Neuronal stem cell (in vitro differentiated cells): Measurements from ENCODE around the gene NRXN3.

ENCODE experiments used
- DNase-seq: peaks from one replicate; pipeline ENCODE4 v3.0.0-alpha.2; 2013; ENCODE audit warnings: low spot score
- H2AFZ ChIP-seq: one replicate; pipeline ENCODE4 v1.6.1; 2013; ENCODE audit warnings: mild to moderate bottlenecking, low read length, inconsistent platforms
- H2AK5ac ChIP-seq: 2 replicates; pipeline ENCODE4 v1.6.1; 2013; ENCODE audit warnings: low read depth, mild to moderate bottlenecking, inconsistent platforms, low read length, moderate library complexity, mixed read lengths
- H2BK120ac ChIP-seq: 2 replicates; pipeline ENCODE4 v1.6.1; 2013; ENCODE audit warnings: low read depth, mild to moderate bottlenecking, inconsistent platforms, low read length, moderate library complexity, mixed read lengths
- H2BK12ac ChIP-seq: one replicate; pipeline ENCODE4 v1.6.1; 2013; ENCODE audit warnings: low read length, inconsistent platforms
- H2BK15ac ChIP-seq: 2 replicates; pipeline ENCODE4 v1.6.1; 2013; ENCODE audit warnings: mild to moderate bottlenecking, low read length, inconsistent platforms, mixed read lengths
- H2BK5ac ChIP-seq: one replicate; pipeline ENCODE4 v1.6.1; 2013; ENCODE audit warnings: inconsistent platforms, mild to moderate bottlenecking, low read length, moderate library complexity
- H3K14ac ChIP-seq: one replicate; pipeline ENCODE4 v1.6.1; 2013; ENCODE audit warnings: low read length, inconsistent platforms
- H3K18ac ChIP-seq: 2 replicates; pipeline ENCODE4 v1.6.1; 2013; ENCODE audit warnings: low read length, inconsistent platforms
- H3K23ac ChIP-seq: 2 replicates; pipeline ENCODE4 v1.6.1; 2013; ENCODE audit warnings: low read depth, mild to moderate bottlenecking, mixed read lengths, low read length, inconsistent platforms; ENCODE audit not compliant: poor library complexity
- H3K27ac ChIP-seq: replicated peaks from 3 replicates; pipeline ENCODE4 v1.5.1; 2013; ENCODE audit warnings: low read length, inconsistent platforms
- H3K27me3 ChIP-seq, 3 experiments: 2 replicates each; pipeline ENCODE4 v1.6.1; 2013; ENCODE audit warnings: low read length in 3 of 3, mild to moderate bottlenecking in 2 of 3, inconsistent platforms in 1 of 3, low read depth in 1 of 3, mixed read lengths in 1 of 3, moderate library complexity in 1 of 3; ENCODE audit not compliant: control insufficient read depth in 3 of 3, insufficient read depth in 3 of 3
- H3K36me3 ChIP-seq, 2 donors: replicated peaks in 1 of 2; 2 replicates each; pipeline ENCODE4 v1.6.1; 2013; ENCODE audit warnings: low read length in 2 of 2; ENCODE audit not compliant: control insufficient read depth in 2 of 2, insufficient read depth in 2 of 2
- H3K4ac ChIP-seq: 2 replicates; pipeline ENCODE4 v1.6.1; 2013; ENCODE audit warnings: inconsistent platforms, mild to moderate bottlenecking, low read length, moderate library complexity
- H3K4me1 ChIP-seq, 2 donors: 1 replicate in 1 of 2; 2 replicates in 1 of 2; pipeline ENCODE4 v1.6.1; 2013; ENCODE audit warnings: low read length in 2 of 2, low read depth in 1 of 2; ENCODE audit not compliant: control insufficient read depth in 2 of 2, insufficient read depth in 1 of 2
- H3K4me2 ChIP-seq: one replicate; pipeline ENCODE4 v1.6.1; 2013; ENCODE audit warnings: mild to moderate bottlenecking, low read length, inconsistent platforms; ENCODE audit not compliant: insufficient read depth, poor library complexity, severe bottlenecking
- H3K4me3 ChIP-seq, 2 donors: 2 replicates each; pipeline ENCODE4 v1.5.1; 2013; ENCODE audit warnings: low read length in 2 of 2, mild to moderate bottlenecking in 2 of 2, inconsistent platforms in 1 of 2, moderate library complexity in 1 of 2
- H3K79me1 ChIP-seq: one replicate; pipeline ENCODE4 v1.6.1; 2013; ENCODE audit warnings: low read depth, mild to moderate bottlenecking, inconsistent platforms, low read length, moderate library complexity
- H3K9ac ChIP-seq: one replicate; pipeline ENCODE4 v1.6.1; 2013; ENCODE audit warnings: mild to moderate bottlenecking, low read depth, low read length, inconsistent platforms; ENCODE audit not compliant: poor library complexity
- H3K9me3 ChIP-seq, 2 donors: replicated peaks in 1 of 2; 2 replicates each; pipeline versions ENCODE3 to v1.6.1; 2013; ENCODE audit warnings: low read length in 2 of 2, mild to moderate bottlenecking in 2 of 2, inconsistent platforms in 1 of 2, low read depth in 1 of 2, mixed read lengths in 1 of 2, moderate library complexity in 1 of 2; ENCODE audit not compliant: control insufficient read depth in 2 of 2, insufficient read depth in 1 of 2
- H4K8ac ChIP-seq: one replicate; pipeline ENCODE4 v1.6.1; 2013; ENCODE audit warnings: low read depth, mild to moderate bottlenecking, inconsistent platforms, low read length, moderate library complexity
- H4K91ac ChIP-seq: one replicate; pipeline ENCODE4 v1.6.1; 2013; ENCODE audit warnings: low read length, low read depth, mild to moderate bottlenecking, inconsistent platforms; ENCODE audit not compliant: poor library complexity
- WGBS, 2 donors: extraction: QIAGEN DNeasy Blood & Tissue Kit; methylation state at CpG; one replicate each; pipeline ENCODE4 v1.1.7; 2013; ENCODE audit warnings: missing lambda C conversion rate in 2 of 2, mixed read lengths in 1 of 2; ENCODE audit not compliant: insufficient read length in 2 of 2, insufficient replicate concordance in 1 of 2; ENCODE audit errors: extremely low coverage in 2 of 2; 5-methylcytosine and 5-hydroxymethylcytosine counted together

NRXN3 gene

DNA sequence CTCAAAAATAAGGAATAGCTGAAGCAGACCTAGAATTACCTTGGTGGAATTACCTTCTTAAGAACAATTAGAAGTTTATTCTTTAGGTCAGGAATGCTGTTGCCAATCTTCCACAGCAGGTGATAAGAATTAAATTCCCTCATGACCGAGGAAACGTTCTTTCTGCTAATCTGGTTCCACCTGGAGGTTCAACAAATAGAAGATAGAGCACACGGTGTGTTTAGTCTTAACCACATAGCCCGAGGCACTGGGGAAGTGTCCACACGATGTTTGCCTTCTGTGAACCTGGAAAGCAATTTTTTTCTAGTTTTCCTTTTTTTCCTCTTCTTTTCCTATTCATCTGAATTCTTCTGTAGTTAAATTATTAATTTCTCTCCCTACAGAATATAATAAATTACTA is 906.9 kb downstream of the NRXN3 start:
- H3K27me3 ChIP-seq: no peaks in the 10 kb centered on the region
- no peak overlapping the region for H2BK120ac ChIP-seq
- no peak overlapping the region for H4K91ac ChIP-seq
- peaks cover 0 to 2% of the 10 kb centered on the region in 2 donors for H3K4me1 ChIP-seq
- H3K4ac ChIP-seq: no peak overlapping the region
- H3K9me3 ChIP-seq: no peaks in the 10 kb centered on the region
- no peaks in the 10 kb centered on the region for H3K79me1 ChIP-seq
- H3K4me2 ChIP-seq: no peak overlapping the region
- DNase-seq: no peak
- H2AFZ ChIP-seq: no peak overlapping the region
- H2AK5ac ChIP-seq: no peak overlapping the region
- WGBS, 2 donors: no CpG with 5 or more reads among the region's 5 CpGs
- no peak overlapping the region for H3K27ac ChIP-seq
- no peak overlapping the region for H3K23ac ChIP-seq
- no peak overlapping the region for H2BK12ac ChIP-seq
- no peak overlapping the region for H3K18ac ChIP-seq
- no peak overlapping the region for H3K9ac ChIP-seq
- H2BK15ac ChIP-seq: no peak overlapping the region
- H3K4me3 ChIP-seq: no peak overlapping the region
- H3K14ac ChIP-seq: no peak overlapping the region
- no peak overlapping the region for H4K8ac ChIP-seq
- H3K36me3 ChIP-seq: no peaks in the 10 kb centered on the region
- no peak overlapping the region for H2BK5ac ChIP-seq

DNA sequence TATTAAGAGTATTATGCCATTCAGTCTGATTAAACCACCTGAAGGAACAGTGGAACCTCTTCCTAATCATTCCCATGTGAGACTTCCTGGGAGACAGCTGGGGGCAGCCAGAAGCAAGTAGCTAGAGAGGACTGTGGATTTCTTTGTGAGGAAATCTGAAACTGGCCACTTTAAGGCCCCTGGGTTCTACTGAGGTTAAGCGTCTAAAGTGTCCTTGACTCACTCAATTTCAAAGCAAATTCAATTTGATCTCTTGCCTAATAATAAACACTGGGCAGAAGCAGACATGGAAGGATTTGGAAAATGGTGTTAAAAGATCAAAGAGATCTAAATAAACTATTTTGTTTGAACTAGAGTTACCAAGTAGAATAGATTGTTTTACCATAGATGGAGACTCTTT is 909.9 kb downstream of the NRXN3 start:
- no peak overlapping the region for H3K14ac ChIP-seq
- H3K36me3 ChIP-seq: no peaks in the 10 kb centered on the region
- no peak overlapping the region for H4K91ac ChIP-seq
- no peak overlapping the region for H2BK120ac ChIP-seq
- H2BK15ac ChIP-seq: no peak overlapping the region
- H4K8ac ChIP-seq: no peak overlapping the region
- peaks cover 0 to 2% of the 10 kb centered on the region in 2 donors for H3K4me1 ChIP-seq
- no peak overlapping the region for H3K27ac ChIP-seq
- no peak overlapping the region for H2BK5ac ChIP-seq
- no peak overlapping the region for H3K4ac ChIP-seq
- H3K23ac ChIP-seq: no peak overlapping the region
- no peak overlapping the region for H3K4me3 ChIP-seq
- H3K27me3 ChIP-seq: no peaks in the 10 kb centered on the region
- DNase-seq: no peak
- H3K79me1 ChIP-seq: no peaks in the 10 kb centered on the region
- no peak overlapping the region for H3K9ac ChIP-seq
- no CpG with 5 or more reads among the region's 1 CpG for WGBS, 2 donors
- no peak overlapping the region for H3K4me2 ChIP-seq
- H2BK12ac ChIP-seq: no peak overlapping the region
- H2AFZ ChIP-seq: no peak overlapping the region
- no peak overlapping the region for H3K18ac ChIP-seq
- no peak overlapping the region for H2AK5ac ChIP-seq
- H3K9me3 ChIP-seq: no peaks in the 10 kb centered on the region

DNA sequence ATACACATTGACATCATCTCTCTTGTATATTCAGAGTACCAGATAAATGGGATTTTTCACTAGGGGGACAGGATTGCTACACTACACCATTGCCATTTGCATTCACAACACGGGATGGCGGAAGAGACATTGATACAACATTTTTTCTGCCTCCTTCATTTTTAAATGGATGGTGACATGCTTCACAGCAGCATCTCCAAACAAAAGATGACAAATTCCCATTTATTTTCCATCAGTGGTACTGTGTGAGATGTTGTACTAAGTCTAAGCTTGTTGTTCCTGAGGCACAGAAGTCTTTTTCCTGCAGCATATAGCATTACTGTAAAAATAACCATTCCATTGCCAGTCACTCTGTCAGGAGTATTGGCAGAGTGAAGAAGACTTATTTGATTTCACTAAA is 912.7 kb downstream of the NRXN3 start:
- no peak overlapping the region for H3K23ac ChIP-seq
- no peaks in the 10 kb centered on the region for H3K36me3 ChIP-seq
- DNase-seq: no peak
- H3K79me1 ChIP-seq: no peaks in the 10 kb centered on the region
- H2AK5ac ChIP-seq: no peak overlapping the region
- H3K9me3 ChIP-seq: no peaks in the 10 kb centered on the region
- no peak overlapping the region for H3K18ac ChIP-seq
- H2BK5ac ChIP-seq: no peak overlapping the region
- no peak overlapping the region for H3K4ac ChIP-seq
- no peaks in the 10 kb centered on the region for H3K27me3 ChIP-seq
- no peak overlapping the region for H3K4me2 ChIP-seq
- H2BK15ac ChIP-seq: no peak overlapping the region
- no peak overlapping the region for H2BK120ac ChIP-seq
- peaks cover 0 to 2% of the 10 kb centered on the region in 2 donors for H3K4me1 ChIP-seq
- H4K91ac ChIP-seq: no peak overlapping the region
- no CpG with 5 or more reads among the region's 2 CpGs for WGBS, 2 donors
- no peak overlapping the region for H2BK12ac ChIP-seq
- no peak overlapping the region for H3K27ac ChIP-seq
- no peak overlapping the region for H3K14ac ChIP-seq
- H3K4me3 ChIP-seq: no peak overlapping the region
- no peak overlapping the region for H3K9ac ChIP-seq
- H4K8ac ChIP-seq: no peak overlapping the region
- H2AFZ ChIP-seq: no peak overlapping the region

DNA sequence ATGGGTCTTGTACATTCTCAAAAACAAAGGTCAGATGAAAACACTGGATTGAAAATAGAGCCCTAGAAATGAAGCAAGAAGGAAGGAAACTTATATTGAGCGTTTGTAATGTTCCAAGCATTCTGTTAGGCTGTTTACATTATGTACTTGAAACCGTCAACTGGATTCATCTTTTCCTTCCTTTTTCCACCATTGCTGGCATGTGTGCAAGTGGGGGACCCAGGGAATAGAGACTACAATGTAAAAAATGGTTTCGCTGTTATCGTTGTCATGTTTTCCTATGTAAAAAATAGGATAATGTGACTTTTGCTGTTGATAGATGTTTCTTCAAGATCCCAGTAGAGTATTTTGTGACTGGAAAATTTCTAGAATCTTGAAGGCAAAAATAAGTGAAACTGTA is 913.2 kb downstream of the NRXN3 start:
- no peak overlapping the region for H3K23ac ChIP-seq
- no peaks in the 10 kb centered on the region for H3K79me1 ChIP-seq
- H2BK15ac ChIP-seq: no peak overlapping the region
- no peaks in the 10 kb centered on the region for H3K9me3 ChIP-seq
- H3K18ac ChIP-seq: no peak overlapping the region
- H3K4me2 ChIP-seq: no peak overlapping the region
- H3K36me3 ChIP-seq: no peaks in the 10 kb centered on the region
- no peak overlapping the region for H4K8ac ChIP-seq
- no peak overlapping the region for H3K9ac ChIP-seq
- H3K4me3 ChIP-seq: no peak overlapping the region
- H2AFZ ChIP-seq: no peak overlapping the region
- H3K4me1 ChIP-seq: peaks cover 0 to 2% of the 10 kb centered on the region in 2 donors
- no peak overlapping the region for H2BK5ac ChIP-seq
- no peak overlapping the region for H3K27ac ChIP-seq
- H2BK120ac ChIP-seq: no peak overlapping the region
- H2AK5ac ChIP-seq: no peak overlapping the region
- no peak overlapping the region for H3K14ac ChIP-seq
- no peak overlapping the region for H2BK12ac ChIP-seq
- DNase-seq: no peak
- WGBS, 2 donors: no CpG with 5 or more reads among the region's 4 CpGs
- no peak overlapping the region for H3K4ac ChIP-seq
- no peaks in the 10 kb centered on the region for H3K27me3 ChIP-seq
- H4K91ac ChIP-seq: no peak overlapping the region
